Kidney (tissue), 14 donors: ENCODE results near the gene FAP. TPM values are rescaled to one million over a fixed set of nuclear protein-coding genes. Genes with fewer than 3 reads are reported as not detected.

Experiments used
- DNase-seq, 5 donors: peaks; one replicate each; pipeline ENCODE4 v3.0.0-alpha.2; 2013 to 2020
- FAIRE-seq: peaks from 2 replicates; lab custom pipeline; 2012; peaks lifted over from hg19 to GRCh38; lab: Jason Lieb, UNC
- H3K27ac ChIP-seq, 2 donors: one replicate each; pipeline ENCODE4 v1.7.0; 2013; ENCODE audit warnings: low read depth in 2 of 2, low read length in 2 of 2, inconsistent platforms in 1 of 2
- H3K27me3 ChIP-seq: one replicate; pipeline ENCODE4 v1.7.1; 2013; ENCODE audit warnings: low read length, inconsistent platforms; ENCODE audit not compliant: control insufficient read depth, insufficient read depth
- H3K36me3 ChIP-seq, 3 donors: one replicate each; pipeline versions ENCODE4 v1.7.0 to v1.7.1; 2013; ENCODE audit warnings: low read length in 3 of 3, control low read depth in 1 of 3, inconsistent platforms in 1 of 3; ENCODE audit not compliant: insufficient read depth in 3 of 3, control insufficient read depth in 2 of 3
- H3K4me1 ChIP-seq, 3 donors: one replicate each; pipeline versions ENCODE4 v1.7.0 to v1.7.1; 2013; ENCODE audit warnings: low read length in 3 of 3, inconsistent platforms in 1 of 3, low read depth in 1 of 3; ENCODE audit not compliant: control insufficient read depth in 2 of 3, insufficient read depth in 2 of 3
- H3K4me3 ChIP-seq, 3 donors: one replicate each; pipeline versions ENCODE4 v1.7.0 to v1.8.1; 2013; ENCODE audit warnings: low read length in 3 of 3, control low read depth in 1 of 3, inconsistent platforms in 1 of 3
- H3K9ac ChIP-seq, 3 donors: one replicate each; pipeline versions ENCODE4 v1.7.0 to v1.7.1; 2013; ENCODE audit warnings: low read length in 3 of 3, control low read depth in 1 of 3, inconsistent platforms in 1 of 3
- H3K9me3 ChIP-seq, 3 donors: one replicate each; pipeline versions ENCODE4 v1.7.0 to v1.7.1; 2013; ENCODE audit warnings: low read length in 3 of 3, control low read depth in 1 of 3, inconsistent platforms in 1 of 3; ENCODE audit not compliant: control insufficient read depth in 2 of 3, insufficient read depth in 1 of 3
- CTCF ChIP-seq: IDR thresholded peaks from 3 replicates; pipeline ENCODE4 v1.5.1; 2012; ENCODE audit warnings: mild to moderate bottlenecking, moderate library complexity, borderline replicate concordance; ENCODE audit not compliant: insufficient read depth; ENCODE audit errors: extremely low read depth
- intact Hi-C: fragments of 100-400 bp; cut with DNase I; formaldehyde crosslinking; loops from one replicate; pipeline ENCODE4 v1.11.1; 2022
- polyA plus RNA-seq: library from polyadenylated mRNA; stranded (reverse); fragments of 350-450 nt; fragmentation: Illumina TruSeq; extraction: RNeasy Lipid Tissue Mini Kit (QIAGEN cat#74804); gene quantifications from one replicate; pipeline ENCODE4 v1.2.3, GENCODE V29; 2014; ENCODE audit warnings: low read depth, low replicate concordance; ENCODE audit not compliant: insufficient read depth
- total RNA-seq: library from RNA; stranded (reverse); fragmentation: NEBNext Ultra II Directional; extraction: Animal tissue kit (Norgen Biotek cat#: 25700); gene quantifications from one replicate; pipeline ENCODE4 v1.2.1, GENCODE V29; 2021
- donor health status: control.
- donor health status: control.
- donor health status: control.
- donor health status: control.
- donor health status: control.
- donor health status: DM: yes; HTN: yes; CAD: no.
- donor health status: Normal renal cell carcinoma (clear cell type).

FAP gene
- total and polyA plus RNA-seq, 2 donors from 2014 or later, result 0.45 to 3.3 TPM

- Histone ChIP-seq H3K27ac (no peak overlapping the region), H3K9me3 (no peaks in the 10 kb centered on the region), H3K4me3 (no peak overlapping the region), H3K36me3 (no peaks in the 10 kb centered on the region), H3K27me3 (no peaks in the 10 kb centered on the region), H3K9ac (no peak overlapping the region), H3K4me1 (no peaks in the 10 kb centered on the region)
- no peak for TF ChIP-seq CTCF
- intact Hi-C loops, result no loop called here
- DNase-seq, result no peak
- no peak for FAIRE-seq
Observed at GRCh38 chr2:162164802-162165201, 78.4 kb downstream of the FAP start.

- Histone ChIP-seq H3K4me1 (no peaks in the 10 kb centered on the region), H3K9ac (no peak overlapping the region), H3K27ac (no peak overlapping the region), H3K4me3 (no peak overlapping the region), H3K9me3 (no peaks in the 10 kb centered on the region), H3K36me3 (no peaks in the 10 kb centered on the region), H3K27me3 (no peaks in the 10 kb centered on the region)
- no peak for TF ChIP-seq CTCF
- intact Hi-C loops, result no loop called here
- no peak for DNase-seq
- FAIRE-seq, result no peak
Observed at GRCh38 chr2:162159446-162159845, 83.8 kb downstream of the FAP start.

- H3K4me1 ChIP-seq, result no peaks in the 10 kb centered on the region
- DNase-seq (no peak), FAIRE-seq (no peak)
- no peaks in the 10 kb centered on the region for H3K36me3 ChIP-seq
- H3K27me3 ChIP-seq, result no peaks in the 10 kb centered on the region
- no peak overlapping the region for H3K4me3 ChIP-seq
- H3K27ac ChIP-seq, result no peak overlapping the region
- TF ChIP-seq CTCF, result no peak
- no peaks in the 10 kb centered on the region for H3K9me3 ChIP-seq
- H3K9ac ChIP-seq, result no peak overlapping the region
- intact Hi-C loops, result no loop called here
Observed at GRCh38 chr2:162156149-162156548, 87.1 kb downstream of the FAP start.

- no peaks in the 10 kb centered on the region for H3K9me3 ChIP-seq
- DNase-seq (no peak), FAIRE-seq (no peak)
- H3K4me1 ChIP-seq, result no peaks in the 10 kb centered on the region
- H3K9ac ChIP-seq, result no peak overlapping the region
- no peak overlapping the region for H3K27ac ChIP-seq
- intact Hi-C loops, result no loop called here
- no peaks in the 10 kb centered on the region for H3K36me3 ChIP-seq
- TF ChIP-seq CTCF, result no peak
- H3K27me3 ChIP-seq, result no peaks in the 10 kb centered on the region
- no peak overlapping the region for H3K4me3 ChIP-seq
Observed at GRCh38 chr2:162155093-162155492, 88.2 kb downstream of the FAP start.
